Measurements from ENCODE around the gene CNKSR2. TPM values are rescaled to one million over a fixed set of nuclear protein-coding genes. Genes with fewer than 3 reads are reported as not detected.

CNKSR2 gene
- total and polyA plus RNA-seq, 10 of the 15 experiments (the other 5 are each of a cell fraction or from before 2014, with no cell fraction given): 0.02 to 0.69 (median 0.18) TPM; not detected in 4

DNA sequence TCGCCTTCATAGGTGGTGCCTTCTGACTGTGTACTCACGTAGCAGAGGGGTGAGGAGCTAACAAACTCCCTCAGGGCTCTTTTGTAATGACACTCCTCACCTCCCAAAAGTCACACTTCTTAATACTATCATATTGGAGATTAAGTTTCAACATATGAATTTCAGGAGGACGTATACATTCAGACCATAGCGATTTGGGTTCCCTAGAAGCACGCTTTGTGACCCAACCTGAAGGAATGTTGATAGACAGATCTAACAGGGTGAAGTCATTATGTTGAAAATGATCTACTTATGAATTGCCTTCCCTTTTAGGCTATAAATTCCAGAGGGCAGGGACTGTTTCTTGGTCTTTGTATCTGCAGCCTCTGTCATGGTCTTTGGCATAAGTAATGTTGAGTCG is 287.1 kb downstream of the CNKSR2 start (continued):
- TF ChIP-seq, protein P1, sequence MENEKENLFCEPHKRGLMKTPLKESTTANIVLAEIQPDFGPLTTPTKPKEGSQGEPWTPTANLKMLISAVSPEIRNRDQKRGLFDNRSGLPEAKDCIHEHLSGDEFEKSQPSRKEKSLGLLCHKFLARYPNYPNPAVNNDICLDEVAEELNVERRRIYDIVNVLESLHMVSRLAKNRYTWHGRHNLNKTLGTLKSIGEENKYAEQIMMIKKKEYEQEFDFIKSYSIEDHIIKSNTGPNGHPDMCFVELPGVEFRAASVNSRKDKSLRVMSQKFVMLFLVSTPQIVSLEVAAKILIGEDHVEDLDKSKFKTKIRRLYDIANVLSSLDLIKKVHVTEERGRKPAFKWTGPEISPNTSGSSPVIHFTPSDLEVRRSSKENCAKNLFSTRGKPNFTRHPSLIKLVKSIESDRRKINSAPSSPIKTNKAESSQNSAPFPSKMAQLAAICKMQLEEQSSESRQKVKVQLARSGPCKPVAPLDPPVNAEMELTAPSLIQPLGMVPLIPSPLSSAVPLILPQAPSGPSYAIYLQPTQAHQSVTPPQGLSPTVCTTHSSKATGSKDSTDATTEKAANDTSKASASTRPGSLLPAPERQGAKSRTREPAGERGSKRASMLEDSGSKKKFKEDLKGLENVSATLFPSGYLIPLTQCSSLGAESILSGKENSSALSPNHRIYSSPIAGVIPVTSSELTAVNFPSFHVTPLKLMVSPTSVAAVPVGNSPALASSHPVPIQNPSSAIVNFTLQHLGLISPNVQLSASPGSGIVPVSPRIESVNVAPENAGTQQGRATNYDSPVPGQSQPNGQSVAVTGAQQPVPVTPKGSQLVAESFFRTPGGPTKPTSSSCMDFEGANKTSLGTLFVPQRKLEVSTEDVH (IDR thresholded peaks at IDR 0.05; ENCODE audit: low read depth, partially characterized antibody): no peak
- TF ChIP-seq, protein P2, sequence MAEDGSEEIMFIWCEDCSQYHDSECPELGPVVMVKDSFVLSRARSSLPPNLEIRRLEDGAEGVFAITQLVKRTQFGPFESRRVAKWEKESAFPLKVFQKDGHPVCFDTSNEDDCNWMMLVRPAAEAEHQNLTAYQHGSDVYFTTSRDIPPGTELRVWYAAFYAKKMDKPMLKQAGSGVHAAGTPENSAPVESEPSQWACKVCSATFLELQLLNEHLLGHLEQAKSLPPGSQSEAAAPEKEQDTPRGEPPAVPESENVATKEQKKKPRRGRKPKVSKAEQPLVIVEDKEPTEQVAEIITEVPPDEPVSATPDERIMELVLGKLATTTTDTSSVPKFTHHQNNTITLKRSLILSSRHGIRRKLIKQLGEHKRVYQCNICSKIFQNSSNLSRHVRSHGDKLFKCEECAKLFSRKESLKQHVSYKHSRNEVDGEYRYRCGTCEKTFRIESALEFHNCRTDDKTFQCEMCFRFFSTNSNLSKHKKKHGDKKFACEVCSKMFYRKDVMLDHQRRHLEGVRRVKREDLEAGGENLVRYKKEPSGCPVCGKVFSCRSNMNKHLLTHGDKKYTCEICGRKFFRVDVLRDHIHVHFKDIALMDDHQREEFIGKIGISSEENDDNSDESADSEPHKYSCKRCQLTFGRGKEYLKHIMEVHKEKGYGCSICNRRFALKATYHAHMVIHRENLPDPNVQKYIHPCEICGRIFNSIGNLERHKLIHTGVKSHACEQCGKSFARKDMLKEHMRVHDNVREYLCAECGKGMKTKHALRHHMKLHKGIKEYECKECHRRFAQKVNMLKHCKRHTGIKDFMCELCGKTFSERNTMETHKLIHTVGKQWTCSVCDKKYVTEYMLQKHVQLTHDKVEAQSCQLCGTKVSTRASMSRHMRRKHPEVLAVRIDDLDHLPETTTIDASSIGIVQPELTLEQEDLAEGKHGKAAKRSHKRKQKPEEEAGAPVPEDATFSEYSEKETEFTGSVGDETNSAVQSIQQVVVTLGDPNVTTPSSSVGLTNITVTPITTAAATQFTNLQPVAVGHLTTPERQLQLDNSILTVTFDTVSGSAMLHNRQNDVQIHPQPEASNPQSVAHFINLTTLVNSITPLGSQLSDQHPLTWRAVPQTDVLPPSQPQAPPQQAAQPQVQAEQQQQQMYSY (CRISPR knock-in tag; IDR thresholded peaks at IDR 0.05): no peak
- TF ChIP-seq GATAD2B (conservative IDR thresholded peaks at IDR 0.05; ENCODE audit: low read depth) (no peak), SMARCA5 (IDR thresholded peaks at IDR 0.05) (no peak)
- TF ChIP-seq, protein P3, sequence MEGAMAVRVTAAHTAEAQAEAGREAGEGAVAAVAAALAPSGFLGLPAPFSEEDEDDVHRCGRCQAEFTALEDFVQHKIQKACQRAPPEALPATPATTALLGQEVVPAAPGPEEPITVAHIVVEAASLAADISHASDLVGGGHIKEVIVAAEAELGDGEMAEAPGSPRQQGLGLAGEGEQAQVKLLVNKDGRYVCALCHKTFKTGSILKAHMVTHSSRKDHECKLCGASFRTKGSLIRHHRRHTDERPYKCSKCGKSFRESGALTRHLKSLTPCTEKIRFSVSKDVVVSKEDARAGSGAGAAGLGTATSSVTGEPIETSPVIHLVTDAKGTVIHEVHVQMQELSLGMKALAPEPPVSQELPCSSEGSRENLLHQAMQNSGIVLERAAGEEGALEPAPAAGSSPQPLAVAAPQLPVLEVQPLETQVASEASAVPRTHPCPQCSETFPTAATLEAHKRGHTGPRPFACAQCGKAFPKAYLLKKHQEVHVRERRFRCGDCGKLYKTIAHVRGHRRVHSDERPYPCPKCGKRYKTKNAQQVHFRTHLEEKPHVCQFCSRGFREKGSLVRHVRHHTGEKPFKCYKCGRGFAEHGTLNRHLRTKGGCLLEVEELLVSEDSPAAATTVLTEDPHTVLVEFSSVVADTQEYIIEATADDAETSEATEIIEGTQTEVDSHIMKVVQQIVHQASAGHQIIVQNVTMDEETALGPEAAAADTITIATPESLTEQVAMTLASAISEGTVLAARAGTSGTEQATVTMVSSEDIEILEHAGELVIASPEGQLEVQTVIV (IDR thresholded peaks at IDR 0.05; ENCODE audit: borderline replicate concordance, partially characterized antibody): no peak

Data from GM12878 (cell line).